IMR-90 (cell line): ENCODE results near the gene IL13. TPM values are rescaled to one million over a fixed set of nuclear protein-coding genes. Genes with fewer than 3 reads are reported as not detected.

ENCODE experiments used
- ATAC-seq: fragments of 200-7000 bp; cut with Tn5 transposase; 2 replicates; pipeline ENCODE4 v1.9.1; 2020; ENCODE audit warnings: low read depth, mild to moderate bottlenecking, moderate library complexity
- BruUV-seq: library from RNA; stranded (reverse); fragments of 400-500 nt; replicated peaks from 2 replicates; lab custom pipeline; 2021; lab: Mats Ljungman, UMichigan
- CTCF ChIA-PET: fragments of 300-600 bp; formaldehyde crosslinking; extraction: SDS; loops from one replicate; lab custom pipeline; 2021; ENCODE audit warnings: antibody characterized with exemption; lab: Yijun Ruan, JAX
- POLR2A ChIA-PET: fragments of 300-600 bp; sonication (Branson Sonifier 250); formaldehyde crosslinking; loops from one replicate; lab custom pipeline; 2022; ENCODE audit warnings: antibody characterized with exemption; ENCODE audit not compliant: unreplicated experiment; lab: Charles Lee
- DNase-seq: peaks from one replicate; pipeline ENCODE4 v3.0.0; 2013
- H2AFZ ChIP-seq: replicated peaks from 2 replicates; pipeline ENCODE3; 2013; ENCODE audit warnings: low read length, mild to moderate bottlenecking; ENCODE audit not compliant: poor library complexity
- H2AK5ac ChIP-seq: 2 replicates; pipeline ENCODE4 v1.6.1; 2013; ENCODE audit warnings: low read depth, low read length, inconsistent platforms
- H2AK9ac ChIP-seq: replicated peaks from 2 replicates; pipeline ENCODE3; 2013; ENCODE audit warnings: mild to moderate bottlenecking, low read depth, low read length, moderate library complexity; ENCODE audit not compliant: poor library complexity
- H2BK120ac ChIP-seq: 2 replicates; pipeline ENCODE4 v1.6.1; 2013; ENCODE audit warnings: low read depth, low read length, inconsistent platforms
- H2BK15ac ChIP-seq: 3 replicates; pipeline ENCODE4 v1.6.1; 2013; ENCODE audit warnings: low read depth, low read length, inconsistent platforms
- H2BK20ac ChIP-seq: 2 replicates; pipeline ENCODE4 v1.6.1; 2013; ENCODE audit warnings: low read depth, mild to moderate bottlenecking, inconsistent platforms, low read length, moderate library complexity
- H2BK5ac ChIP-seq: 2 replicates; pipeline ENCODE4 v1.6.1; 2013; ENCODE audit warnings: mild to moderate bottlenecking, low read depth, low read length, inconsistent platforms; ENCODE audit not compliant: poor library complexity, severe bottlenecking
- H3K14ac ChIP-seq: replicated peaks from 2 replicates; pipeline ENCODE4 v1.6.1; 2013; ENCODE audit warnings: low read depth, low read length, inconsistent platforms
- H3K18ac ChIP-seq: 2 replicates; pipeline ENCODE4 v1.6.1; 2013; ENCODE audit warnings: low read depth, low read length, control low read depth
- H3K23ac ChIP-seq: 2 replicates; pipeline ENCODE4 v1.6.1; 2013; ENCODE audit warnings: low read depth, low read length, inconsistent platforms
- H3K27ac ChIP-seq: 2 replicates; pipeline ENCODE4 v1.5.1; 2013; ENCODE audit warnings: mild to moderate bottlenecking, control low read depth, low read length; ENCODE audit not compliant: insufficient read depth
- H3K27me3 ChIP-seq: 2 replicates; pipeline ENCODE4 v1.6.1; 2013; ENCODE audit warnings: low read length; ENCODE audit not compliant: control insufficient read depth, insufficient read depth
- H3K36me3 ChIP-seq: 2 replicates; pipeline ENCODE4 v1.6.1; 2013; ENCODE audit warnings: low read length, mixed read lengths; ENCODE audit not compliant: control insufficient read depth, insufficient read depth
- H3K4ac ChIP-seq: 2 replicates; pipeline ENCODE4 v1.6.1; 2013; ENCODE audit warnings: low read depth, low read length, inconsistent platforms
- H3K4me1 ChIP-seq: 2 replicates; pipeline ENCODE4 v1.6.1; 2013; ENCODE audit warnings: low read length, mixed read lengths; ENCODE audit not compliant: control insufficient read depth, insufficient read depth
- H3K4me2 ChIP-seq: 2 replicates; pipeline ENCODE4 v1.6.1; 2013; ENCODE audit warnings: low read depth, mild to moderate bottlenecking, control low read depth, low read length, moderate library complexity
- H3K4me3 ChIP-seq: 2 replicates; pipeline ENCODE4 v1.5.1; 2013; ENCODE audit warnings: low read depth, mild to moderate bottlenecking, control low read depth, low read length, moderate library complexity; ENCODE audit not compliant: insufficient read depth
- H3K56ac ChIP-seq: 2 replicates; pipeline ENCODE4 v1.6.1; 2013; ENCODE audit warnings: low read length, inconsistent platforms; ENCODE audit not compliant: insufficient read depth; ENCODE audit errors: extremely low read depth
- H3K79me1 ChIP-seq, 2 experiments: 2 replicates each; pipeline ENCODE4 v1.6.1; 2013; ENCODE audit warnings: low read length in 2 of 2, inconsistent platforms in 1 of 2, low read depth in 1 of 2
- H3K9ac ChIP-seq: 2 replicates; pipeline ENCODE4 v1.6.1; 2013; ENCODE audit warnings: low read depth, low read length, control low read depth
- H3K9me1 ChIP-seq: 2 replicates; pipeline ENCODE4 v1.6.1; 2013; ENCODE audit warnings: low read length, inconsistent platforms; ENCODE audit not compliant: insufficient read depth
- H3K9me3 ChIP-seq: 2 replicates; pipeline ENCODE4 v1.6.1; 2013; ENCODE audit warnings: low read length; ENCODE audit not compliant: control insufficient read depth, insufficient read depth
- H4K20me1 ChIP-seq: 2 replicates; pipeline ENCODE4 v1.6.1; 2013; ENCODE audit warnings: low read length, inconsistent platforms; ENCODE audit not compliant: insufficient read depth
- H4K5ac ChIP-seq: 2 replicates; pipeline ENCODE4 v1.6.1; 2013; ENCODE audit warnings: mild to moderate bottlenecking, low read depth, low read length, control low read depth
- H4K8ac ChIP-seq, 2 experiments: 2 replicates each; pipeline ENCODE4 v1.6.1; 2013; ENCODE audit warnings: low read depth in 2 of 2, low read length in 2 of 2, control low read depth in 1 of 2, inconsistent platforms in 1 of 2
- H4K91ac ChIP-seq: 2 replicates; pipeline ENCODE4 v1.6.1; 2013; ENCODE audit warnings: low read depth, low read length, inconsistent platforms; ENCODE audit not compliant: insufficient read depth
- CEBPB ChIP-seq: IDR thresholded peaks from 2 replicates; pipeline ENCODE4 v1.6.1; 2012; ENCODE audit warnings: low read depth, low read length, improper control_type of control experiment
- CHD1 ChIP-seq: IDR thresholded peaks from 2 replicates; pipeline ENCODE4 v1.6.1; 2012; ENCODE audit warnings: low read depth, low read length, improper control_type of control experiment
- FOS ChIP-seq: fragments of 150-350 bp; IDR thresholded peaks from 2 replicates; pipeline ENCODE4 v1.6.1; 2016; ENCODE audit warnings: low read depth, low read length
- MAFK ChIP-seq: IDR thresholded peaks from 2 replicates; pipeline ENCODE4 v1.6.1; 2012; ENCODE audit warnings: low read depth, low read length, improper control_type of control experiment
- MAZ ChIP-seq: IDR thresholded peaks from 2 replicates; pipeline ENCODE4 v1.6.1; 2012; ENCODE audit warnings: low read depth, mild to moderate bottlenecking, low read length, improper control_type of control experiment, moderate library complexity, borderline replicate concordance
- MXI1 ChIP-seq: IDR thresholded peaks from 2 replicates; pipeline ENCODE4 v1.6.1; 2012; ENCODE audit warnings: low read depth, mild to moderate bottlenecking, low read length, moderate library complexity, borderline replicate concordance
- NFE2L2 ChIP-seq: fragments of 150-350 bp; IDR thresholded peaks from 2 replicates; pipeline ENCODE4 v1.6.1; 2016; ENCODE audit warnings: low read depth, mild to moderate bottlenecking, low read length
- POLR2A ChIP-seq: IDR thresholded peaks from 2 replicates; pipeline ENCODE4 v1.6.1; 2012; ENCODE audit warnings: mild to moderate bottlenecking, low read depth, low read length
- RCOR1 ChIP-seq: IDR thresholded peaks from 2 replicates; pipeline ENCODE4 v1.6.1; 2012; ENCODE audit warnings: mild to moderate bottlenecking, low read length, improper control_type of control experiment; ENCODE audit not compliant: insufficient replicate concordance
- RFX5 ChIP-seq: IDR thresholded peaks from 2 replicates; pipeline ENCODE4 v1.8.0; 2012; ENCODE audit warnings: low read depth, mild to moderate bottlenecking, low read length, moderate library complexity
- SMC3 ChIP-seq: fragments of 150-350 bp; IDR thresholded peaks from 2 replicates; pipeline ENCODE4 v1.6.1; 2016; ENCODE audit warnings: low read depth, mild to moderate bottlenecking, antibody characterized with exemption, low read length, moderate library complexity
- WGBS, 2 experiments: methylation state at CpG; one replicate each; pipeline versions ENCODE4 v1.1.5 to v1.1.7; 2013; ENCODE audit warnings: missing lambda C conversion rate in 2 of 2; ENCODE audit not compliant: insufficient read length in 1 of 2; ENCODE audit errors: extremely low coverage in 2 of 2; 5-methylcytosine and 5-hydroxymethylcytosine counted together
- dilution Hi-C: fragments of 300-500 bp; cut with HindIII; formaldehyde crosslinking; loops from one replicate; pipeline ENCODE4 v1.14.3; 2018; ENCODE audit warnings: low sequenced_read_pairs; ENCODE audit not compliant: unreplicated experiment
- in situ Hi-C: fragments of 300-500 bp; cut with MboI; formaldehyde crosslinking; loops from 3 replicates; pipeline ENCODE4 v1.14.3; 2019; ENCODE audit warnings: low sequenced_read_pairs, inconsistent platforms, mixed read lengths
- intact Hi-C: fragments of 100-400 bp; cut with micrococcal nuclease; formaldehyde crosslinking; loops from 2 replicates; pipeline ENCODE4 v1.10.0; 2022
- polyA plus RNA-seq, 3 experiments: library from polyadenylated mRNA; depleted of rRNA; stranded (reverse); fragments of >200 nt; gene quantifications; 2 replicates each; pipeline ENCODE4 v1.2.3, GENCODE V29; 2012; ENCODE audit warnings: low replicate concordance in 1 of 3
- total RNA-seq: library from RNA; depleted of rRNA; stranded (reverse); fragments of >200 nt; gene quantifications from 2 replicates; pipeline ENCODE4 v1.2.3, GENCODE V29; 2012
- TF ChIP-seq, protein P1 (sequence below): fragments of 150-350 bp; IDR thresholded peaks from 2 replicates; pipeline ENCODE4 v1.6.1; 2016; ENCODE audit warnings: low read depth, mild to moderate bottlenecking, low read length, moderate library complexity, borderline replicate concordance
- TF ChIP-seq, protein P2 (sequence below): fragments of 150-350 bp; IDR thresholded peaks from 2 replicates; pipeline ENCODE4 v1.6.1; 2017; ENCODE audit warnings: mild to moderate bottlenecking, antibody characterized with exemption, low read length, low read depth
- TF ChIP-seq, protein P3 (sequence below): conservative IDR thresholded peaks from 2 replicates; pipeline ENCODE4 v1.5.1; 2012; ENCODE audit warnings: mild to moderate bottlenecking, low read depth, low read length, improper control_type of control experiment

Gene IL13
- total and polyA plus RNA-seq, 2 of the 4 experiments (the other 2 are of a cell fraction): not detected

DNA sequence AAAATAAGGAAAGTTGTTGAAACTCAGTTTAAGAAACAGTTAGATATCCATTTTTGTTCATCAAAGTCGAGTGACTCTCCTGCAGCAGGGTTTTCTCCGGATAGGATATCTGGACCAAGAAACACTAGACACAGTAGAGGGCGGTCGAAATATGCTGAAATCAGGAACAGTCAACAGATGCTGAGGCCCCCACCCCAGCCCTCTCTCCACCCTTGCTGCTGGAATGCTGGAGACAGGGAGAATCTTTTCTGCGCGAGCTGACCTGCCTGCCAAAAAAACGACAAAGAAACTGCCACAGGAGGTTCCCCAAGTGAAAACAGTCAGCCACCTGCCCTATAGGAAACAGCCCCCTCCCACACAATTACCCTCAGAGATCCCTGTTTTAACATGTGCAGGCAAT is 4.3 kb upstream of the IL13 start:
- BruUV-seq: no TSS peak
- no peak overlapping the region for H3K9ac ChIP-seq
- H3K9me3 ChIP-seq: peaks cover 6% of the 10 kb centered on the region; the same call in 1 of the 2 replicates
- no peak overlapping the region for H3K18ac ChIP-seq
- no peaks in the 10 kb centered on the region for H4K20me1 ChIP-seq
- H4K91ac ChIP-seq: no peak overlapping the region
- H2AFZ ChIP-seq: no peak overlapping the region
- no peak overlapping the region for H2AK5ac ChIP-seq
- H3K4me2 ChIP-seq: no peak overlapping the region
- TF ChIP-seq CHD1 (no peak), SMC3 (no peak), MXI1 (no peak), RCOR1 (no peak), MAFK (no peak), POLR2A (no peak), CEBPB (no peak), NFE2L2 (no peak), MAZ (no peak), RFX5 (no peak), FOS (no peak)
- TF ChIP-seq, protein P1, sequence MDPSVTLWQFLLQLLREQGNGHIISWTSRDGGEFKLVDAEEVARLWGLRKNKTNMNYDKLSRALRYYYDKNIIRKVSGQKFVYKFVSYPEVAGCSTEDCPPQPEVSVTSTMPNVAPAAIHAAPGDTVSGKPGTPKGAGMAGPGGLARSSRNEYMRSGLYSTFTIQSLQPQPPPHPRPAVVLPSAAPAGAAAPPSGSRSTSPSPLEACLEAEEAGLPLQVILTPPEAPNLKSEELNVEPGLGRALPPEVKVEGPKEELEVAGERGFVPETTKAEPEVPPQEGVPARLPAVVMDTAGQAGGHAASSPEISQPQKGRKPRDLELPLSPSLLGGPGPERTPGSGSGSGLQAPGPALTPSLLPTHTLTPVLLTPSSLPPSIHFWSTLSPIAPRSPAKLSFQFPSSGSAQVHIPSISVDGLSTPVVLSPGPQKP: no peak
- TF ChIP-seq, protein P2, sequence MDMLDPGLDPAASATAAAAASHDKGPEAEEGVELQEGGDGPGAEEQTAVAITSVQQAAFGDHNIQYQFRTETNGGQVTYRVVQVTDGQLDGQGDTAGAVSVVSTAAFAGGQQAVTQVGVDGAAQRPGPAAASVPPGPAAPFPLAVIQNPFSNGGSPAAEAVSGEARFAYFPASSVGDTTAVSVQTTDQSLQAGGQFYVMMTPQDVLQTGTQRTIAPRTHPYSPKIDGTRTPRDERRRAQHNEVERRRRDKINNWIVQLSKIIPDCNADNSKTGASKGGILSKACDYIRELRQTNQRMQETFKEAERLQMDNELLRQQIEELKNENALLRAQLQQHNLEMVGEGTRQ: no peak
- TF ChIP-seq, protein P3, sequence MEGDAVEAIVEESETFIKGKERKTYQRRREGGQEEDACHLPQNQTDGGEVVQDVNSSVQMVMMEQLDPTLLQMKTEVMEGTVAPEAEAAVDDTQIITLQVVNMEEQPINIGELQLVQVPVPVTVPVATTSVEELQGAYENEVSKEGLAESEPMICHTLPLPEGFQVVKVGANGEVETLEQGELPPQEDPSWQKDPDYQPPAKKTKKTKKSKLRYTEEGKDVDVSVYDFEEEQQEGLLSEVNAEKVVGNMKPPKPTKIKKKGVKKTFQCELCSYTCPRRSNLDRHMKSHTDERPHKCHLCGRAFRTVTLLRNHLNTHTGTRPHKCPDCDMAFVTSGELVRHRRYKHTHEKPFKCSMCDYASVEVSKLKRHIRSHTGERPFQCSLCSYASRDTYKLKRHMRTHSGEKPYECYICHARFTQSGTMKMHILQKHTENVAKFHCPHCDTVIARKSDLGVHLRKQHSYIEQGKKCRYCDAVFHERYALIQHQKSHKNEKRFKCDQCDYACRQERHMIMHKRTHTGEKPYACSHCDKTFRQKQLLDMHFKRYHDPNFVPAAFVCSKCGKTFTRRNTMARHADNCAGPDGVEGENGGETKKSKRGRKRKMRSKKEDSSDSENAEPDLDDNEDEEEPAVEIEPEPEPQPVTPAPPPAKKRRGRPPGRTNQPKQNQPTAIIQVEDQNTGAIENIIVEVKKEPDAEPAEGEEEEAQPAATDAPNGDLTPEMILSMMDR: no peak
- dilution Hi-C loops: no loop called here
- no peak overlapping the region for H3K14ac ChIP-seq
- H2BK5ac ChIP-seq: no peak overlapping the region
- no peak for DNase-seq
- H3K36me3 ChIP-seq: no peaks in the 10 kb centered on the region
- no peak overlapping the region for H3K4ac ChIP-seq
- 65% methylated on average over 2 of the region's 7 CpGs; no CpG with 5 or more reads in 1 of the 2 experiments for WGBS, 2 experiments
- no peak overlapping the region for H2AK9ac ChIP-seq
- no peak overlapping the region for H2BK15ac ChIP-seq
- H2BK120ac ChIP-seq: no peak overlapping the region
- ChIA-PET POLR2A (no interaction called here), CTCF (no interaction called here)
- in situ Hi-C loops: no loop called here
- no peaks in the 10 kb centered on the region for H3K79me1 ChIP-seq
- peaks cover 11% of the 10 kb centered on the region; the same call in 1 of the 2 replicates for H3K27me3 ChIP-seq
- no peak for ATAC-seq
- intact Hi-C loops: no loop called here
- no peak overlapping the region for H2BK20ac ChIP-seq
- H4K8ac ChIP-seq: no peak overlapping the region
- H3K56ac ChIP-seq: no peak overlapping the region
- no peak overlapping the region for H3K4me3 ChIP-seq
- H3K9me1 ChIP-seq: peaks cover 3% of the 10 kb centered on the region; the same call in 1 of the 2 replicates
- no peak overlapping the region for H3K27ac ChIP-seq
- H3K23ac ChIP-seq: no peak overlapping the region
- no peaks in the 10 kb centered on the region for H3K4me1 ChIP-seq
- no peak overlapping the region for H4K5ac ChIP-seq
